ENCODE data around the gene RRBP1.

DNA sequence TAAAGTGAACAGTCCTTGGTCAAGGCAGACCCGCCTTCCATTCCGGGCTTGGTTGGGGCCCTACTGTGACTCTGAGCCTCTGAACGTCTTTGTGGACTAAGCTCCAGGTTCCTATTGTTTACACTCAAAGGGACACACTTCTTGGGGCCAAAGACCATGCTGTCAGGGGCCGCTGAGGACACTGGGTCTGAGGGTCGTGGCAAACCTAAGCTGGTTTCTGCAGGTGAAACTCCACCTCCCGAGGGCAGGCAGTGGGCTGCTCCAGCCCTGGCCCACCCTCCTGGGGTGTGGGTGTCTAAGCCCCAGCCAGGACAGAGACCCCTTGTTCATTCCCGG, 69.1 kb downstream of the RRBP1 start:
- no peak for TF ChIP-seq CTCF (IDR thresholded peaks at IDR 0.05)
- no peak for TF ChIP-seq ZFX (IDR thresholded peaks at IDR 0.05; ENCODE audit: borderline replicate concordance)
